SU-DHL-6 (cell line): ENCODE results near the gene CTNNA2.

ENCODE experiments used
- CTCF ChIP-seq: fragments of 200-600 bp; sonication (generic); IDR thresholded peaks from one replicate; pipeline ENCODE4 v1.5.1; 2017; ENCODE audit warnings: antibody characterized with exemption, mild to moderate bottlenecking, low read length, moderate library complexity; ENCODE audit not compliant: insufficient read depth, poor library complexity, severe bottlenecking
- EZH2phosphoT487 ChIP-seq: fragments of 200-600 bp; sonication (generic), shearing (Covaris generic); conservative IDR thresholded peaks from 2 replicates; pipeline ENCODE4 v1.6.1; 2018; ENCODE audit warnings: mild to moderate bottlenecking, antibody characterized with exemption, low read length, moderate library complexity, mixed read lengths

GRCh38 chr2:80579756-80580155 is 1066.9 kb downstream of the CTNNA2 start:
- TF ChIP-seq CTCF (no peak), EZH2phosphoT487 (no peak)
